Measurements from ENCODE around the gene HTRA2.

The HTRA2 gene

GRCh38 chr2:74582184-74582583 lies 52.5 kb downstream of the HTRA2 start:
- H3K36me3 ChIP-seq (replicated peaks; ENCODE audit: low read depth, low read length): no peaks in the 10 kb centered on the region

More at GRCh38 chr2:74582184-74582583, 52.5 kb downstream of the HTRA2 start:
- no peak overlapping the region for H3K27ac ChIP-seq (ENCODE audit: low read length)
- no peaks in the 10 kb centered on the region for H3K79me2 ChIP-seq (ENCODE audit: low read length)
- peaks cover 51% of the 10 kb centered on the region for H3K4me1 ChIP-seq (ENCODE audit: low read length)
- H3K4me3 ChIP-seq (ENCODE audit: low read length): no peak overlapping the region
- H3K9me3 ChIP-seq (ENCODE audit: insufficient read depth, low read length): no peaks in the 10 kb centered on the region
- H2AFZ ChIP-seq (ENCODE audit: low read depth, low read length): no peak overlapping the region
- H3K4me2 ChIP-seq (ENCODE audit: low read length): no peak overlapping the region
- no peaks in the 10 kb centered on the region for H3K27me3 ChIP-seq (ENCODE audit: low read depth, low read length)
- no peaks in the 10 kb centered on the region for H4K20me1 ChIP-seq (ENCODE audit: insufficient read depth, low read length)
- no peak overlapping the region for H3K9ac ChIP-seq (ENCODE audit: low read length)
- TF ChIP-seq EZH2phosphoT487 (IDR thresholded peaks at IDR 0.05; ENCODE audit: low read depth): no peak
- TF ChIP-seq CTCF (IDR thresholded peaks at IDR 0.05; ENCODE audit: low read depth, low read length): no peak
